Esophagus squamous epithelium (tissue), 4 donors: ENCODE measurements around the gene DOCK8.

Source experiments
- POLR2A ChIP-seq, 4 donors: fragments of 450-650 bp; IDR thresholded peaks; one replicate each; pipeline ENCODE4 v1.6.1; 2017; ENCODE audit warnings: antibody characterized with exemption in 4 of 4, mild to moderate bottlenecking in 4 of 4, moderate library complexity in 3 of 4
- TF ChIP-seq, protein P1 (sequence below), 6 experiments: fragments of 450-650 bp in 4 of 6; fragments of 200-600 bp in 2 of 6; sonication (generic) in 2 of 6; IDR thresholded peaks; one replicate each; pipeline ENCODE4 v1.5.1; 2016 to 2019; ENCODE audit warnings: antibody characterized with exemption in 6 of 6, mild to moderate bottlenecking in 4 of 6, moderate library complexity in 4 of 6

DNA sequence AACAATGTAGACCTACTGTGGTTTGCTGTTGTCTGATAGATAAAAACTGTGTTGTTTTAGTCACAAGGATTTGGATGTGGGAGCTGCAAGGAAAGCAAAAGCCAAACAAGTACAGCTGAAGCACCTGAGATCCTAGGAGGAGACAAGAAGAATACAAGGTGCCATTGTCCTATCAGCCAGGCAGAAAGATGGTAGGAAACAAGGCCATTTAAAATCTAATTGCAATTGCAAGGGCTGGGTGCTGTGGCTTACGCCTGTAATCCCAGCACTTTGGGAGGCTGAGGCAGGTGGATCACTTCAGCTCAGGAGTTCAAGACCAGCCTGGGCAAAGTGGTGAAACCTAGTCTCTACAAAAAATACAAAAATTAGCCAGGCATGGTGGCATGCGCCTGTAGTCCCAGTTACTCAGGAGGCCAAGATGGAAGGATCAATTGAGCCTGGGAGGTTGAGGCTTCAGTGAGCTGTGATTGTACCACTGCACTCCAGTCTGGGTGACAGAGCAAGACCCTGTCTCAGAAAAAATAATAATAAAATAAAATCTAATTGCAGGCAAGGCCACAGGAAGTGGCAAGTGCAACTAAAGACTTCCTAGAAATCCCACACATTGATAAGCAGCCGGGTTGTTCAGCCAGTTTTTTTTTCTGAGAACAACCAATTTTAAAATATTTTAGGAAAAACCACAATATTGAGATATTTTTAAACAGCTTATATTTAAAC lies 22.6 kb downstream of the DOCK8 start:
- no peak for TF ChIP-seq POLR2A (IDR thresholded peaks at IDR 0.05)
- TF ChIP-seq, protein P1, sequence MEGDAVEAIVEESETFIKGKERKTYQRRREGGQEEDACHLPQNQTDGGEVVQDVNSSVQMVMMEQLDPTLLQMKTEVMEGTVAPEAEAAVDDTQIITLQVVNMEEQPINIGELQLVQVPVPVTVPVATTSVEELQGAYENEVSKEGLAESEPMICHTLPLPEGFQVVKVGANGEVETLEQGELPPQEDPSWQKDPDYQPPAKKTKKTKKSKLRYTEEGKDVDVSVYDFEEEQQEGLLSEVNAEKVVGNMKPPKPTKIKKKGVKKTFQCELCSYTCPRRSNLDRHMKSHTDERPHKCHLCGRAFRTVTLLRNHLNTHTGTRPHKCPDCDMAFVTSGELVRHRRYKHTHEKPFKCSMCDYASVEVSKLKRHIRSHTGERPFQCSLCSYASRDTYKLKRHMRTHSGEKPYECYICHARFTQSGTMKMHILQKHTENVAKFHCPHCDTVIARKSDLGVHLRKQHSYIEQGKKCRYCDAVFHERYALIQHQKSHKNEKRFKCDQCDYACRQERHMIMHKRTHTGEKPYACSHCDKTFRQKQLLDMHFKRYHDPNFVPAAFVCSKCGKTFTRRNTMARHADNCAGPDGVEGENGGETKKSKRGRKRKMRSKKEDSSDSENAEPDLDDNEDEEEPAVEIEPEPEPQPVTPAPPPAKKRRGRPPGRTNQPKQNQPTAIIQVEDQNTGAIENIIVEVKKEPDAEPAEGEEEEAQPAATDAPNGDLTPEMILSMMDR (IDR thresholded peaks at IDR 0.05), result no peak
